HUES6 (cell line): ENCODE measurements around the gene KREMEN1.
A peak's percentile ranks its signal among the peaks of the same experiment; 100 is the strongest.

Experiments
- H3K27ac ChIP-seq: 2 replicates; pipeline ENCODE4 v1.7.0; 2013; ENCODE audit warnings: low read depth, mild to moderate bottlenecking, low read length, inconsistent platforms
- H3K27me3 ChIP-seq: 2 replicates; pipeline ENCODE4 v1.6.1; 2013; ENCODE audit warnings: low read length; ENCODE audit not compliant: control insufficient read depth, insufficient read depth
- H3K36me3 ChIP-seq: 2 replicates; pipeline ENCODE4 v1.6.1; 2013; ENCODE audit warnings: low read length; ENCODE audit not compliant: control insufficient read depth, insufficient read depth
- H3K4me1 ChIP-seq: 2 replicates; pipeline ENCODE4 v1.6.1; 2013; ENCODE audit warnings: low read length; ENCODE audit not compliant: control insufficient read depth, insufficient read depth
- H3K4me3 ChIP-seq: 2 replicates; pipeline ENCODE4 v1.5.1; 2013; ENCODE audit warnings: low read depth, low read length
- H3K9ac ChIP-seq: one replicate; pipeline ENCODE4 v1.6.1; 2013; ENCODE audit warnings: mild to moderate bottlenecking, low read length
- H3K9me3 ChIP-seq: 2 replicates; pipeline ENCODE4 v1.6.1; 2013; ENCODE audit warnings: low read depth, low read length; ENCODE audit not compliant: control insufficient read depth, insufficient read depth

Gene KREMEN1

DNA sequence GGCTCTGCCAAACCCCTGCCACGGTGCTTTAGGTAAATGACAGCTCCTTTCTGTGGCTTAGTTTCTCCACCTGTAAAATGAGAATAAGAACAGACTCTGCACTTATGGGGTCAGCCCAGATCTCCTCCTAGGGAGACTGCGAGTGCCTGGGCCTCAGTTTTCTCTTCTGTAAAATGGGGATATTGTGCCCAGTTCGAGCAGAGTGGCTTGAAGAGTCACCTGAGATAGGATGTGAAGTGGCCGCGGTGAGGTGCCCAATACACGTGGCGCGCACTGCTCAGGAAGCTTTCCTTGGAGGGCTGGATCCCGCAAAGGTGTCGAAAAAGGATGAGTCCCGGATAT is 132.4 kb downstream of the KREMEN1 start:
- Histone ChIP-seq H3K27me3 (no peaks in the 10 kb centered on the region), H3K9me3 (no peaks in the 10 kb centered on the region), H3K9ac (peak overlapping the region; percentile 20), H3K27ac (no peak overlapping the region), H3K4me1 (peaks cover 32% of the 10 kb centered on the region; the same call in 1 of the 2 replicates), H3K4me3 (peak overlapping the region; percentile 60), H3K36me3 (no peaks in the 10 kb centered on the region)

DNA sequence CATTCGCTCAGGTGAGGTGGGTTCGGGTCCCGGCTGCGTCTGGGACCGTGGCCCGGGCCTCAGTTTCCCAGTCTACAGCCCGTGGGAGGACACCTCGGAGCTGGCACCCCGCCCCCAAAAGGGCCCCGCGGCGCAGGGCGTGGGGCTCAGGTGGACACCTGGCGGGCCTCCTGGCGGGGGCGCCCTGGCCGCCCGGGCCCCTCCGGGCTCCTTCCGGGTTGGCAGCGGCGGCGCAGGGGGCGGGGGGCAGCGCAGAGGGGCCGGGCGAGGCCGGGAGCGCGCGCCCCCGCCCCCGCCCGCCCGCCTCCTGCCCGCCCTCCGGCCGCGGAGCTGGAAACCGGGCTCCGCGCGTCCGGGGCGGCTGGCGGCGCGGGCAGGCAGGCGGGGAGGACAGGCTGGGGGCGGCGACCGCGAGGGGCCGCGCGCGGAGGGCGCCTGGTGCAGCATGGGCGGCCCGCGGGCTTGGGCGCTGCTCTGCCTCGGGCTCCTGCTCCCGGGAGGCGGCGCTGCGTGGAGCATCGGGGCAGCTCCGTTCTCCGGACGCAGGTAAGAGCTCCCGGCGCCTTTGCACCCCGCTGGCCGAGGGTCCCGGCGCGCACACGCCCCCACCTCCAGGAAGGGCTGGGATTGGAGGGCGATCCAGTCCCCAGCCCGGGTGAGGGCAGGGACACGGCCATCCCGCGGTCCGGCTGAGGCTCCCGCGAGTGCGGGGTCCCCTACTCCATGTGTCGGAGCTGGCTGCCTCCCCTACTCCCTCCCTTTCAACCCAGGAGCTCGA is 132.9 kb downstream of the KREMEN1 start, which contains the start of gene EMID1:
TSS of gene EMID1 (plus strand) at position 303 of the 778 bp plus-strand sequence. CDS start at position 446, 143 bp downstream.
- Histone ChIP-seq H3K9ac (peak within 1 kb of the TSS; percentile 46), H3K9me3 (no peaks in the 10 kb centered on the region), H3K27me3 (no peaks in the 10 kb centered on the region), H3K4me3 (peak within 1 kb of the TSS; percentile 84), H3K36me3 (no peaks in the 10 kb centered on the region), H3K4me1 (peaks cover 32% of the 10 kb centered on the region; the same call in 1 of the 2 replicates), H3K27ac (no peak within 1 kb of the TSS)

DNA sequence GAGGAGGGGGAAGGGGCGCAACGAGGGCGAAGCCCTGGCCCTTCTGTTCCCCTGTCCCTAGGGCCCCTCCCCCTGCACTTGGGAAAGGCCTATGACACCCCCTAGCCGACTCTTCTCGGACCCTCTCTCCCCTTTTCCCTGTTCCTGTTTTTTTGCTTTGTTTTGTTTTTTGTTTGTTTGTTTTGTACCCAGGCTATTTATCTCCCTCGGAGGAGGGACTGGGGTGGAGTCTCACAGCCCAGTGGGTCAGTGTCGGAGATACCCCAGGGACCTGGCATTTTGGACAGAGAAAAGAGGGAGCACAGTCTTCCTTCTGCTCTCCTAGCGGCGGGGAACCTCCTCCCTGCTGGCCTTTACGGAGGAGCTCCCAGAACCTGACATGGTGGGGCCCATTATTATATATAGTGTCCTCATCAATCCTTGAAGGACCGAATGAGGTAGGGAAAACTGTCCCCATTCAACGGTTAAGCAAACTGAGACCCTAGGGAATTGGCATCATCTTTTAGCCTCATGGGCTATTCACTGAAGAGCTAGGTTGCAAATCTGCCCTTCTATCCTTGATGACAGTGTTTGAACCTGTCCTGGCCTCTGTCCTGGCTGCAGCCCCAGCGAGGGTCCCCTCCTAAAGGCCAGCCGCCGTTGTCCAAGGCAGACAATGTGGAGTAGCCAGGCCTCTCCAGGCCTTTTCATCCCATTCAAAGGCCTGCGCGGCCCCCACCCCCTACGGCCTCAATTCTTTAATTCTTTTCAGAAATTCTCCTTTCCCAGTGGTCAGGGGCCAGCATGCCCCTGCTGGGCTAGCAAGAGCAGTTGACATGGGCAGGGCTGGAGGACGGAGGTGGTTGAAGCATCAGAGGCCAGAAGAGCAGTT is 133.8 kb downstream of the KREMEN1 start:
- Histone ChIP-seq H3K4me3 (peak overlapping the region; percentile 84), H3K9me3 (no peaks in the 10 kb centered on the region), H3K27me3 (no peaks in the 10 kb centered on the region), H3K27ac (no peak overlapping the region), H3K9ac (peak overlapping the region; percentile 46), H3K36me3 (no peaks in the 10 kb centered on the region), H3K4me1 (peaks cover 32% of the 10 kb centered on the region; the same call in 1 of the 2 replicates)

DNA sequence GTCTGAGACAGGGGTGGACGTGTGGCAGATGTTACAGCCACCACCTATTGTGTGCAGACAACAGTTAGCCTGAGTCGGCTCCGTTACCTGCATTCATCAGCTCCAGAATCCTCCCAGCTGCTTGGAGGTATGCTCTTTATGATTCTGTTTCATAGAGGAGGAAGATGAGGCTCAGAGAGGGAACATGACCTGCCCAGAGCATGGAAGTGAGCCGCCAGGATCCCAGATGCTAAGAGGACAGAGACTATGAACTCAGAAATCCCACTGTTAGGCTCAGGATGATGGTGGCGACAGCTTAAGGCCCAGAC is 134.4 kb downstream of the KREMEN1 start:
- Histone ChIP-seq H3K27ac (no peak overlapping the region), H3K9me3 (no peaks in the 10 kb centered on the region), H3K4me3 (no peak overlapping the region), H3K36me3 (no peaks in the 10 kb centered on the region), H3K9ac (no peak overlapping the region), H3K27me3 (no peaks in the 10 kb centered on the region), H3K4me1 (peaks cover 31% of the 10 kb centered on the region; the same call in 1 of the 2 replicates)

DNA sequence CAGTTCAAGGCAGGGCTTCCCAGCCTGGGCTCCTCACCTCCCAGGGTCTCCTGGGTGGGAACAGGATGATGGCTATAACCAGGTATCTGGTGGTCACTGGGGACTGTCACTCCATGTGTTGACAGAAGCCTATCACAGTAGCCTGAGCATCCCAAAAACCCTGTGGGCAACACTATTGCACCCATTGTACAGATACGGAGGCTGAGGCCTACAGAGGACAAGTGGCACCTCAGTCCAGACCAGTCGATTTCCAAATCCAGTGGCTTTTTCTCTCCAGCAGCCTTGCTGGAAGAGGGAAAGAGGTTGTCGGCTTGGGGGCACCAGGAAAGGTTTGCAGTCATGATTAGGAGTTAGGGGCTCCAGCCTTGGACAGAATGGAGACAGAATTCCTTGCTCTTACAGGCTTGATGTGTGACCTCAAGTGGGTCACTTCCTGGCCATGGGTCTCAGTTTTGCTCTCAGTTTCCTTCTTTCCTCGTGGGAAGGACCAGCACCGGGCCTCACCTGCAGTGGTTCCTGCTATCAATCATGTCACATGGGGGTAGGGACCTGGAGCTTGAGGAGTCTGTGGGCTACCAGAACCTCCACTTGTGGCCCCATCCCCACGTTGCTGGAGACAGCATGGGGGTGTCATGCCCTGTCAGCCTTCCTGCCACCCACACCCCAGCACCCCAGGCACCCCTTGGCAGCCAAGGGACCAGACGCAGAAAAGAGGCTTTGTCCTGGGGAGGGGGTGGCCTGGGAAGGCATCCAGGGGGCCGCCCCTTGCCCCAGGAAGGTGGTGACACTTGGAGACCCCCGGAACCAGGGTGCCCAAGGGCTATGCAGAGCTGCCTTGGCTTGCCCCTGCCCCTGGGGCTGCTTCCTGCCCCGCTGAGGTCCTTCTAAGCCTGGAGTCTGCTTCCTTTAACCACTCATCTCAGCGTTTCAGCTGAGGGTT is 135.0 kb downstream of the KREMEN1 start:
- H3K36me3 ChIP-seq = no peaks in the 10 kb centered on the region
- H3K9ac ChIP-seq = no peak overlapping the region
- no peak overlapping the region for H3K27ac ChIP-seq
- H3K27me3 ChIP-seq = no peaks in the 10 kb centered on the region
- H3K4me3 ChIP-seq = no peak overlapping the region
- peaks cover 24% of the 10 kb centered on the region; the same call in 1 of the 2 replicates for H3K4me1 ChIP-seq
- no peaks in the 10 kb centered on the region for H3K9me3 ChIP-seq

DNA sequence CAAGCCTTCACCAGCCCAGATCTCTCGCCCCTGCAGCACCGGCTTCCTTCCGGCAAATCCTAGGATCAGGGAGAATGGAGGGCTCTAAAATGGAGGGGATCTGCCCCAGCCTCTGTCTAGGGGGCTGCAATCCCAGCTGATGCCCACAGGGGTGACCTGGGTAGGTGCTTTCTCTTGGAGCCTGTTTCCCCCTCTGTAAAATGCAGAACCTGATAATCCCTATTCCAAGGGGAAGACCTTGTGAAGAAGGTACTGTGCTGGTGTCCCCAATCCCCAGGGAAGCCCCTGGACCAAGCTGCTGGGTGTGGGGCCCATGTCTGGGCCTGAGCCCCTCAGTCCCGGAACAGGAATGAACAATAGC is 135.6 kb downstream of the KREMEN1 start:
- no peaks in the 10 kb centered on the region for H3K36me3 ChIP-seq
- H3K9ac ChIP-seq = no peak overlapping the region

DNA sequence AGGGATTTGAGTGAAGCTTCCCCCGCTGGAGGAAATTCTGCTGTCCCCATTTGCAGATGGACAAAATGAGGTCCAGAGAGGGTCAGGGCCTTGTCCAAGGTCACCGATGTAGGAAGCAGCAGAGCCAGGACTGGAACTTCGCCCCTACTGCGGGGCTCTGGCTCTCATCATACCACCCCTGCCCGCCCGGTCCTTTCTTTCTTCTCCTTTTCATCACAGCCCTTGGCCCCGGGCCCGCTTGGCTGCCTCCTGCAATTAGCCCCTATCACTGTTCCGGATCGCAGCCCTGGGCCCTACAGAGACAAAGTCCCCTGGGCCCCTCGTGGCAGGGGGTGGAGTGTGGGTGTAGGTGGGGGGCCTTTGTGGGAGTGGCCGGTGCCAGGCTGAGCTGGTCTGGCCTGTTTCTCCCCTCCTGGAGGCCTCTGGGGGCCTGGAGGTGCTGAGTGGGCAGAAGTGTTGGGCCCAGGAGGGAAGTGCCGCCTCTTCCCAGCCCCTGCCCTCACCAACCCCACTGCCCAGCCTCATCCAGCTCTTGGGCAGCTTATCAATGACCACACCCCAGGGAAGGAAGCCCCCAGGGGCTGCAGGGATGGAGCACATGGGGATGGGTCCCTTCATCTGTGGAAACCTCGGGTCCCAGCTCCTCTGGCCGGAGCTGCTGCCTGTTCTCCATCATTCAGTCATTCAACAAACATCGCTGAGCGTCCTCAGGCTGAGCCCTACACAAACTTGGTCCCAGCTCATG is 136.2 kb downstream of the KREMEN1 start:
- peaks cover 16% of the 10 kb centered on the region; the same call in 1 of the 2 replicates for H3K4me1 ChIP-seq
- no peak overlapping the region for H3K27ac ChIP-seq
- no peaks in the 10 kb centered on the region for H3K36me3 ChIP-seq
- no peak overlapping the region for H3K9ac ChIP-seq
- no peak overlapping the region for H3K4me3 ChIP-seq
- H3K9me3 ChIP-seq = no peaks in the 10 kb centered on the region
- no peaks in the 10 kb centered on the region for H3K27me3 ChIP-seq

More for the DNA sequence above, 135.6 kb downstream of the KREMEN1 start:
- Histone ChIP-seq H3K27ac (no peak overlapping the region), H3K4me1 (peaks cover 19% of the 10 kb centered on the region; the same call in 1 of the 2 replicates), H3K27me3 (no peaks in the 10 kb centered on the region), H3K9me3 (no peaks in the 10 kb centered on the region), H3K4me3 (no peak overlapping the region)

DNA sequence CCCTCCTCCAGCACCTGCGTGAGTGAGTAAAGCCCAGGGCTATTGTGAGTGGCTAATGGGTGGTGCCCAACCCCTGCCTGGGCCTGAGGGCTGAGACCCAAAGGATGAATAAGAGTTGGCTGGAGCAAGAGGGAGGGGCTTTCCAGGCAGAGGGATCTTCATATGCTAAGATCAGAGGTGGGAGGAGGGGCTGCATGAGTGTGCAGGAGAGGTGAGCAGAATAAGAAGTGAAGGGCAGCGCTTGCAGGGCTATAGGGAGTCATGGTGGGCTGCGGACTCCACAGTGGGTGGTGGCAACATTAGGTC is 136.7 kb downstream of the KREMEN1 start:
- no peaks in the 10 kb centered on the region for H3K9me3 ChIP-seq
- no peak overlapping the region for H3K27ac ChIP-seq
- H3K9ac ChIP-seq = no peak overlapping the region
- no peaks in the 10 kb centered on the region for H3K36me3 ChIP-seq
- H3K4me1 ChIP-seq = peaks cover 13% of the 10 kb centered on the region; the same call in 1 of the 2 replicates
- no peak overlapping the region for H3K4me3 ChIP-seq
- no peaks in the 10 kb centered on the region for H3K27me3 ChIP-seq

DNA sequence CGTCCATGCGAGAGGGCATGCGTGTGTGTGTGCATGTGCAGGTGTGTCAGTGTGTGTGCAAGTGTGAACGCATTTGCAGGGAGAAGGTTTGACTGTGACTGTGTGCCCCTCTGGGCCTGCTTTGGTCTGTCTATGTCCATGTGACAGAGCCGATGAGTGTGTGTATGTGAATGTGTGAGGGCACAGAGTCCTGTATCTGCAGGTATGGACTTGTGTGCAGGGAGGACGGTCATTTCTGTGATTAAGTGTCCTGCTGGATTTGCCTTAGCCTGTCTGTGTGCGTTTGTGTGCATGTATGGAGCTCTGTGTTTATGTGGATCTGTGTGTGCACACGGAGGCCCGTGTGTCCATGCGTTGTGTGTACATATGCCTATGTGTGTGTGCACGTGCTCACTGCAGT is 138.2 kb downstream of the KREMEN1 start:
- Histone ChIP-seq H3K27ac (no peak overlapping the region), H3K36me3 (no peaks in the 10 kb centered on the region), H3K9me3 (no peaks in the 10 kb centered on the region), H3K27me3 (no peaks in the 10 kb centered on the region), H3K4me3 (no peak overlapping the region), H3K4me1 (peaks cover 20% of the 10 kb centered on the region; the same call in 1 of the 2 replicates), H3K9ac (no peak overlapping the region)

DNA sequence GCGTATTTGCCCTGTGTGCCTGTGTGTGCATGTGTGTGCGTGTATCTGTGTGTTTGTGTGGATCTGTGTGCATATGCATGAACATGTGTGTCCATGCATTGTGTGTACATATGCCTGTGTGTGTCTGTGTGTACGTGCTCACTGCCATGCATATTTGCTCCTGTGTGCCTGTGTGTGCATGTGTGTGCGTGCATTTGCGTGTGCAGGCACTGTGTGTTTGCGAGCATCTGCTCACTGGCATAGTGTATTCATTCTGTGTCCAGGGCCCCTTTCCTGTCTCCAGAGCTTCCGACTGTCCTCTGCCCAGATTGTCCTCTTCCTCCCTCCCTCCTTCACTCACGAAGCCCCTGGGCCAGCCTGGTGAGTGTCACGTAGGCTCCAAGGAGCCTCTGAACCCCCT is 138.6 kb downstream of the KREMEN1 start:
- H3K4me1 ChIP-seq = peaks cover 16% of the 10 kb centered on the region; the same call in 1 of the 2 replicates
- H3K9ac ChIP-seq = no peak overlapping the region

More for the DNA sequence above, 138.6 kb downstream of the KREMEN1 start:
- no peaks in the 10 kb centered on the region for H3K9me3 ChIP-seq
- H3K27ac ChIP-seq = no peak overlapping the region
- H3K36me3 ChIP-seq = no peaks in the 10 kb centered on the region
- no peak overlapping the region for H3K4me3 ChIP-seq
- H3K27me3 ChIP-seq = no peaks in the 10 kb centered on the region
